Gastroesophageal sphincter (tissue), 4 donors: ENCODE data around the gene PIP4K2A. TPM values are rescaled to one million over a fixed set of nuclear protein-coding genes. Genes with fewer than 3 reads are reported as not detected.

Experiments used
- ATAC-seq: fragments of 150-250 bp; one replicate; pipeline ENCODE4 v1.9.1; 2016; ENCODE audit warnings: mild to moderate bottlenecking, moderate library complexity
- H3K27ac ChIP-seq, 4 donors: fragments of 200-600 bp; sonication (generic) in 3 of 4; 1 replicate in 3 of 4; 2 replicates in 1 of 4; pipeline ENCODE4 v1.5.1; 2016 to 2019
- H3K27me3 ChIP-seq: fragments of 200-600 bp; sonication (generic); one replicate; pipeline ENCODE4 v1.5.1; 2019
- H3K36me3 ChIP-seq, 2 donors: fragments of 200-600 bp; sonication (generic); one replicate each; pipeline ENCODE4 v1.5.1; 2019; ENCODE audit warnings: control low read depth in 1 of 2
- H3K4me1 ChIP-seq, 3 donors: fragments of 200-600 bp; sonication (generic); 1 replicate in 2 of 3; 2 replicates in 1 of 3; pipeline ENCODE4 v1.5.1; 2016 to 2019; ENCODE audit warnings: control low read depth in 2 of 3
- H3K4me3 ChIP-seq, 2 donors: fragments of 200-600 bp; sonication (generic); one replicate each; pipeline ENCODE4 v1.5.1; 2019; ENCODE audit warnings: mild to moderate bottlenecking in 1 of 2, moderate library complexity in 1 of 2
- H3K9me3 ChIP-seq, 3 donors: fragments of 200-600 bp; sonication (generic); one replicate each; pipeline ENCODE4 v1.5.1; 2017 to 2019; ENCODE audit warnings: control low read depth in 2 of 3
- EP300 ChIP-seq: sonication (generic); formaldehyde crosslinking; IDR thresholded peaks from one replicate; pipeline ENCODE4 v1.6.1; 2017; ENCODE audit warnings: antibody characterized with exemption, mild to moderate bottlenecking
- POLR2A ChIP-seq, 2 donors: fragments of 450-650 bp; IDR thresholded peaks; one replicate each; pipeline ENCODE4 v1.6.1; 2017; ENCODE audit warnings: antibody characterized with exemption in 2 of 2, mild to moderate bottlenecking in 2 of 2, moderate library complexity in 1 of 2
- POLR2AphosphoS5 ChIP-seq: sonication (generic); formaldehyde crosslinking; IDR thresholded peaks from one replicate; pipeline ENCODE4 v1.6.1; 2017; ENCODE audit warnings: antibody characterized with exemption
- whole genome bisulfite sequencing, 2 donors: methylation state at CpG; one replicate each; pipeline ENCODE4 v1.1.5; 2018; ENCODE audit warnings: low coverage in 1 of 2; 5-methylcytosine and 5-hydroxymethylcytosine counted together
- total RNA-seq, 4 donors: library from RNA; depleted of rRNA; stranded (reverse); fragments of >200 nt; gene quantifications; one replicate each; pipeline ENCODE4 v1.1.0, GENCODE V29; 2016
- TF ChIP-seq, protein P1 (sequence below), 4 experiments: fragments of 200-600 bp in 2 of 4; fragments of 450-650 bp in 2 of 4; sonication (generic) in 1 of 4; IDR thresholded peaks; one replicate each; pipeline ENCODE4 v1.5.1; 2017 to 2019; ENCODE audit warnings: antibody characterized with exemption in 4 of 4, mild to moderate bottlenecking in 2 of 4, moderate library complexity in 2 of 4

The PIP4K2A gene
- total RNA-seq, 4 donors from 2014 or later, result 30.4 to 57.2 (median 51.3) TPM

DNA sequence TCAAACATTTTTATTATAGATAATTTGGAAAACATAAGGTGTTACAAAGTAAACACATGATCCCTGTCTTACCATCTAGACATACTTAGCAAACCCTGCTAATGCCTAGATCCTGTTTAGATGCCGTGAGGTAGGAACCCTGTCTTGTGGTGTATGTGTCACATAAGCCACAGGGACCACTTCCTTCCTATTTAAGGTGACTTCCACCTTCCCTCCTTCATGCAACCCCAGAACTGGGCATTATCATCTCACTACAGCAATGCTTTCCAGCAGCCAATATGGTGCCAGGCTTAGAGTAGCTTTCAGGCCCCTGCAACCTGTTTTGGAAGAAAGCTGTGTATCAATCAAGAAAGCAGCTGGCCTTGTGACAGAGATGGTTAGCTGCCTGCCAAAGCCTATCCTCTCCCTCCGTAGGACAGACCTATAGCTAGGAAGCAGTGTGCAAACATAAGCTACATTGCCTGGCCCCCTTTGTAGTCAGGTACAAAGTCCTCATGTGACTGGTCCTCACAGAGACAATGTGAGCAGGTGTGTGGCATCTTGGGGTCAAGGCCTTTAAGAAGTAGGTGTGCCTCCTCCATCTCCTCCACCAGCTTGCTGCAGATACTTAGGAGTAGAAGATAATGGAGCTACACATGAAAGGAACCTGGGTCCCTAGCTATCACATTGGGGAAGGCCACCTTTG is 222.3 kb downstream of the PIP4K2A start:
- Histone ChIP-seq H3K27ac (no peak overlapping the region), H3K36me3 (no peaks in the 10 kb centered on the region), H3K27me3 (no peaks in the 10 kb centered on the region), H3K4me3 (no peak overlapping the region), H3K9me3 (no peaks in the 10 kb centered on the region), H3K4me1 (no peaks in the 10 kb centered on the region)
- no peak for ATAC-seq
- TF ChIP-seq, protein P1, sequence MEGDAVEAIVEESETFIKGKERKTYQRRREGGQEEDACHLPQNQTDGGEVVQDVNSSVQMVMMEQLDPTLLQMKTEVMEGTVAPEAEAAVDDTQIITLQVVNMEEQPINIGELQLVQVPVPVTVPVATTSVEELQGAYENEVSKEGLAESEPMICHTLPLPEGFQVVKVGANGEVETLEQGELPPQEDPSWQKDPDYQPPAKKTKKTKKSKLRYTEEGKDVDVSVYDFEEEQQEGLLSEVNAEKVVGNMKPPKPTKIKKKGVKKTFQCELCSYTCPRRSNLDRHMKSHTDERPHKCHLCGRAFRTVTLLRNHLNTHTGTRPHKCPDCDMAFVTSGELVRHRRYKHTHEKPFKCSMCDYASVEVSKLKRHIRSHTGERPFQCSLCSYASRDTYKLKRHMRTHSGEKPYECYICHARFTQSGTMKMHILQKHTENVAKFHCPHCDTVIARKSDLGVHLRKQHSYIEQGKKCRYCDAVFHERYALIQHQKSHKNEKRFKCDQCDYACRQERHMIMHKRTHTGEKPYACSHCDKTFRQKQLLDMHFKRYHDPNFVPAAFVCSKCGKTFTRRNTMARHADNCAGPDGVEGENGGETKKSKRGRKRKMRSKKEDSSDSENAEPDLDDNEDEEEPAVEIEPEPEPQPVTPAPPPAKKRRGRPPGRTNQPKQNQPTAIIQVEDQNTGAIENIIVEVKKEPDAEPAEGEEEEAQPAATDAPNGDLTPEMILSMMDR (IDR thresholded peaks at IDR 0.05), result no peak
- TF ChIP-seq POLR2A (IDR thresholded peaks at IDR 0.05), result no peak
- TF ChIP-seq EP300, result no peak
- TF ChIP-seq POLR2AphosphoS5, result no peak
- WGBS, 2 donors, result 58 to 75% methylated on average over 2 of the region's 2 CpGs

DNA sequence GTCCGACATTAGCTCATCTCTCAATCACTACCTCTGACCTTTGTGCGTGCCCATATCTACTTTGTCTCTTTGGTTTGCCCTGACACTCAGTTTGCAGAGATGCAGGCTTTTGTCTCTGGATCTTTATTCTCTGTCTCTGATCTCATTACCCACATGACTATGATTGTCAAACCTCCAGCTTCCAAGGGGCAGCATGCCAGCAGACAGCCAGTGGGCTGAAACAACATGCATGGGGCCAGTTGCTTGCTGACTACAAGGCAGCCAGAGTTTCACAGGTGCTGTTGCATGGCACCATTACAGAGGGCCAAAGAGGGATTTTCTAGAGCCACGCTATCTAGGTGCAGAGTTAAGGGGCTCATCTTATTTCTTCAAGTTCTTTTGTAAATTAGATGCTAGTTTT is 222.9 kb downstream of the PIP4K2A start:
- no peak overlapping the region for H3K27ac ChIP-seq
- 97 to 100% methylated on average over 2 to 3 of the region's 3 CpGs for WGBS, 2 donors
- no peaks in the 10 kb centered on the region for H3K36me3 ChIP-seq
- H3K9me3 ChIP-seq, result no peaks in the 10 kb centered on the region
- no peak overlapping the region for H3K4me3 ChIP-seq
- ATAC-seq, result no peak
- no peaks in the 10 kb centered on the region for H3K27me3 ChIP-seq
- no peaks in the 10 kb centered on the region for H3K4me1 ChIP-seq
- TF ChIP-seq POLR2AphosphoS5, result no peak
- TF ChIP-seq POLR2A (IDR thresholded peaks at IDR 0.05), result no peak
- TF ChIP-seq, protein P1 (IDR thresholded peaks at IDR 0.05), result no peak

DNA sequence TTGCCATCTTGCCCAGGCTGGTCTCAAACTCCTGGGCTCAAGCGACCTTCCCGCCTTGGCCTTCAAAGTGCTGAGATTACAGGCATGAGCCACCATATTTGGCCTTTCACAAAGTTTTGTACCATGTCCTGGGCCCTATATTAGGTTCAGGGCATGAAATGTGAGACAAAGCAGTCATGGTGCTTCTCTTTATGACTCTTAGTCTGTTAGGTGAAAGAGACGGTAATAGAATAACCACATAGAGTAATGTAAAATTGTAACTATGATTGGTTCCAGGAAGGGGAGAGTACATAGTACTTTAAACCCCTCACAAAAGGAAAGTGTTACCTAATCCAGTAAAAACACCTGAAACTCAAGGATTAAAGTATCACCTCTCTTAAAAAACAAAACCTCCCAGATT is 224.4 kb downstream of the PIP4K2A start:
- H3K9me3 ChIP-seq, result no peaks in the 10 kb centered on the region
- H3K27me3 ChIP-seq, result no peaks in the 10 kb centered on the region
- TF ChIP-seq EP300, result no peak
- TF ChIP-seq, protein P1 (IDR thresholded peaks at IDR 0.05), result no peak
- no peaks in the 10 kb centered on the region for H3K36me3 ChIP-seq
- H3K4me3 ChIP-seq, result no peak overlapping the region
- no peak overlapping the region for H3K27ac ChIP-seq
- H3K4me1 ChIP-seq, result no peaks in the 10 kb centered on the region
- WGBS, 2 donors, result 86 to 100% methylated on average over 2 of the region's 3 CpGs
- no peak for ATAC-seq

DNA sequence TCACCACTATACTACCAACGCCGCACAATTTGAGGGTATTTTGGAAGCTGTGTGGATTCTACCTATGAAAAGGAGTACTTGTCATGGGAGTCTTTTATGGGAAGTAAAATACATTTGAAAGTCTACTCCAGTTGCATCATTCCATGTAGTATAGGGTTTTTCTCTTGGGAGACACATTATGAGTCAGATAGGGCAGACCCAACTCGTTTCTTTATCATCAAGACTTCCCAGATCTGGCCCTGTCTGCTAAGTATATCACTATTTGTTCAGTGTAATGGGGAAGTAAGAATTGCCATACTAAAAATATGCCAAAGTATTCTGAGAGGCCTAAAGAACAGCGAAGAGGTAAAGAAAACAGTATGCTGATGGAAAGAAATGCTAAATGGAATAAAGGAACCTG is 224.9 kb downstream of the PIP4K2A start:
- H3K9me3 ChIP-seq, result no peaks in the 10 kb centered on the region
- H3K4me1 ChIP-seq, result no peaks in the 10 kb centered on the region
- no peaks in the 10 kb centered on the region for H3K36me3 ChIP-seq
- no peak overlapping the region for H3K27ac ChIP-seq
- H3K4me3 ChIP-seq, result no peak overlapping the region
- ATAC-seq, result no peak
- no peaks in the 10 kb centered on the region for H3K27me3 ChIP-seq
- WGBS, 2 donors, result 78 to 81% methylated on average over 3 to 4 of the region's 4 CpGs
- no peak for TF ChIP-seq POLR2AphosphoS5
- TF ChIP-seq, protein P1 (IDR thresholded peaks at IDR 0.05), result no peak
- TF ChIP-seq EP300, result no peak
- TF ChIP-seq POLR2A (IDR thresholded peaks at IDR 0.05), result no peak

DNA sequence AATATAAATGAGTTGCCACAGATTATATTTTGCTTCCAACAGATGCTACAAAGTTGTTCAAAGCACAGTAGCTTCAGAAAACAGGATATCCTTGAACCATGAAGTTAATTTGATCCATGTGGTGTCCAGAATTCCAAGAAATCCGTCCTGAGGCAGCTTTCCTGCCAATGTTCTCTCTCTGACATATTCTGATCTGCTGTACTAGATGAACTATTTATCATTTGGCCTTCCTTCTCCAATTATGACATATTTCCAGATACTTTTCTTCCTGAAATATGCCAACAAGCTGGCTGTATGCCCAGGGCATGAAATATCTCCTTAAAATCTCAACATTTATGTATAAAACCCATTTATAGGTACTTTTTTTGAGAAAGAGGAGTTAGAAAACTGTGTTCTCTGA is 227.9 kb downstream of the PIP4K2A start:
- no peaks in the 10 kb centered on the region for H3K4me1 ChIP-seq
- no peaks in the 10 kb centered on the region for H3K9me3 ChIP-seq
- no peaks in the 10 kb centered on the region for H3K27me3 ChIP-seq
- no peak overlapping the region for H3K27ac ChIP-seq
- no peak for ATAC-seq
- WGBS, 2 donors, result 46% methylated on average over 1 of the region's 1 CpG; no CpG with 5 or more reads in 1 of the 2 donors
- no peak overlapping the region for H3K4me3 ChIP-seq
- TF ChIP-seq, protein P1 (IDR thresholded peaks at IDR 0.05), result no peak
- TF ChIP-seq POLR2A (IDR thresholded peaks at IDR 0.05), result no peak
- TF ChIP-seq POLR2AphosphoS5, result no peak
- TF ChIP-seq EP300, result no peak
- no peaks in the 10 kb centered on the region for H3K36me3 ChIP-seq
